ENCODE data around the gene TUB.

DNA sequence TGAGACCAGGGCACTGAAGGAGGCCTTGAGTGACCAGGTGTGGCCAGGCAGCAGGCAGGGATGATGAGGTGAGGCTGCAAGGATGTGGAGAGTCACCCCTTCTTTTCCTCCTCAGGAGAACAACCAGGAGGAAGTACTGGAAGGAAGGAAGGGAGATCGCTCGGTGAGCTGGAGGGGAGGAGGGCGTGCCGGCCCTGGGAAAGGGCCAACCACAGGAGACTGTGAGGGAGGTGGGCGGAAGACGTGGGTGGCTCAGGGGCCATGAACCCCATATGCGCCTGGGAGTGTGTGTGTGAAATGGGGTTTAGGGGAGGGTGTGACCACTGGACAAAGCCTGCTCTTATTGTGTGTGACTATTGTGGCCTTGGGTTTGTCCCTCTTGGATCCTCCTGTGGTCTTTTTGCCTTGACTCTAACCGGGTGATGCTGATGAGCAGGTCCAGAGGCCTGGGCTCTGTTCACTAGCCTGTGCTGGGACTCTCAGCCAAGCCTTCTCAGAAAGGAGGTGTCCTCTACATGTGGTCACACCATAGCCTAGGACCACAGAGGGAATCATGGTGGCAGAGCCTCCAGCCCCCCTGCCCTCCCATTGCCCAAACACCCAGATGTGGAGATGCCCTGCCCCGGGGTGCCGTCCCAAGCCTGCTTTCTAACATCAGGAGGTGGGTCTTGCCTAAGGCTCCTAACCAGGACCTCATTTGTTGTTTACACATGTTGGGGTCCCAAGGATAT lies 41.3 kb upstream of the TUB start:
- TF ChIP-seq, protein P1, sequence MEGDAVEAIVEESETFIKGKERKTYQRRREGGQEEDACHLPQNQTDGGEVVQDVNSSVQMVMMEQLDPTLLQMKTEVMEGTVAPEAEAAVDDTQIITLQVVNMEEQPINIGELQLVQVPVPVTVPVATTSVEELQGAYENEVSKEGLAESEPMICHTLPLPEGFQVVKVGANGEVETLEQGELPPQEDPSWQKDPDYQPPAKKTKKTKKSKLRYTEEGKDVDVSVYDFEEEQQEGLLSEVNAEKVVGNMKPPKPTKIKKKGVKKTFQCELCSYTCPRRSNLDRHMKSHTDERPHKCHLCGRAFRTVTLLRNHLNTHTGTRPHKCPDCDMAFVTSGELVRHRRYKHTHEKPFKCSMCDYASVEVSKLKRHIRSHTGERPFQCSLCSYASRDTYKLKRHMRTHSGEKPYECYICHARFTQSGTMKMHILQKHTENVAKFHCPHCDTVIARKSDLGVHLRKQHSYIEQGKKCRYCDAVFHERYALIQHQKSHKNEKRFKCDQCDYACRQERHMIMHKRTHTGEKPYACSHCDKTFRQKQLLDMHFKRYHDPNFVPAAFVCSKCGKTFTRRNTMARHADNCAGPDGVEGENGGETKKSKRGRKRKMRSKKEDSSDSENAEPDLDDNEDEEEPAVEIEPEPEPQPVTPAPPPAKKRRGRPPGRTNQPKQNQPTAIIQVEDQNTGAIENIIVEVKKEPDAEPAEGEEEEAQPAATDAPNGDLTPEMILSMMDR (CRISPR knock-in tag; IDR thresholded peaks at IDR 0.05): no peak
- TF ChIP-seq, protein P2, sequence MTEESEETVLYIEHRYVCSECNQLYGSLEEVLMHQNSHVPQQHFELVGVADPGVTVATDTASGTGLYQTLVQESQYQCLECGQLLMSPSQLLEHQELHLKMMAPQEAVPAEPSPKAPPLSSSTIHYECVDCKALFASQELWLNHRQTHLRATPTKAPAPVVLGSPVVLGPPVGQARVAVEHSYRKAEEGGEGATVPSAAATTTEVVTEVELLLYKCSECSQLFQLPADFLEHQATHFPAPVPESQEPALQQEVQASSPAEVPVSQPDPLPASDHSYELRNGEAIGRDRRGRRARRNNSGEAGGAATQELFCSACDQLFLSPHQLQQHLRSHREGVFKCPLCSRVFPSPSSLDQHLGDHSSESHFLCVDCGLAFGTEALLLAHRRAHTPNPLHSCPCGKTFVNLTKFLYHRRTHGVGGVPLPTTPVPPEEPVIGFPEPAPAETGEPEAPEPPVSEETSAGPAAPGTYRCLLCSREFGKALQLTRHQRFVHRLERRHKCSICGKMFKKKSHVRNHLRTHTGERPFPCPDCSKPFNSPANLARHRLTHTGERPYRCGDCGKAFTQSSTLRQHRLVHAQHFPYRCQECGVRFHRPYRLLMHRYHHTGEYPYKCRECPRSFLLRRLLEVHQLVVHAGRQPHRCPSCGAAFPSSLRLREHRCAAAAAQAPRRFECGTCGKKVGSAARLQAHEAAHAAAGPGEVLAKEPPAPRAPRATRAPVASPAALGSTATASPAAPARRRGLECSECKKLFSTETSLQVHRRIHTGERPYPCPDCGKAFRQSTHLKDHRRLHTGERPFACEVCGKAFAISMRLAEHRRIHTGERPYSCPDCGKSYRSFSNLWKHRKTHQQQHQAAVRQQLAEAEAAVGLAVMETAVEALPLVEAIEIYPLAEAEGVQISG (CRISPR knock-in tag; IDR thresholded peaks at IDR 0.05): no peak
- no peak for TF ChIP-seq ZBTB1 (CRISPR knock-in tag; IDR thresholded peaks at IDR 0.05; ENCODE audit: borderline replicate concordance)
- TF ChIP-seq, protein P3, sequence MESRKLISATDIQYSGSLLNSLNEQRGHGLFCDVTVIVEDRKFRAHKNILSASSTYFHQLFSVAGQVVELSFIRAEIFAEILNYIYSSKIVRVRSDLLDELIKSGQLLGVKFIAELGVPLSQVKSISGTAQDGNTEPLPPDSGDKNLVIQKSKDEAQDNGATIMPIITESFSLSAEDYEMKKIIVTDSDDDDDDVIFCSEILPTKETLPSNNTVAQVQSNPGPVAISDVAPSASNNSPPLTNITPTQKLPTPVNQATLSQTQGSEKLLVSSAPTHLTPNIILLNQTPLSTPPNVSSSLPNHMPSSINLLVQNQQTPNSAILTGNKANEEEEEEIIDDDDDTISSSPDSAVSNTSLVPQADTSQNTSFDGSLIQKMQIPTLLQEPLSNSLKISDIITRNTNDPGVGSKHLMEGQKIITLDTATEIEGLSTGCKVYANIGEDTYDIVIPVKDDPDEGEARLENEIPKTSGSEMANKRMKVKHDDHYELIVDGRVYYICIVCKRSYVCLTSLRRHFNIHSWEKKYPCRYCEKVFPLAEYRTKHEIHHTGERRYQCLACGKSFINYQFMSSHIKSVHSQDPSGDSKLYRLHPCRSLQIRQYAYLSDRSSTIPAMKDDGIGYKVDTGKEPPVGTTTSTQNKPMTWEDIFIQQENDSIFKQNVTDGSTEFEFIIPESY (CRISPR knock-in tag; IDR thresholded peaks at IDR 0.05): no peak
- TF ChIP-seq ZNF225 (CRISPR knock-in tag; IDR thresholded peaks at IDR 0.05): no peak
- no peak for TF ChIP-seq FOXA3 (CRISPR knock-in tag; IDR thresholded peaks at IDR 0.05)
- TF ChIP-seq MAZ (IDR thresholded peaks at IDR 0.05; ENCODE audit: borderline replicate concordance, low read depth, low read length): no peak
- no peak for TF ChIP-seq MAZ (CRISPR knock-in tag; IDR thresholded peaks at IDR 0.05; ENCODE audit: low read depth)
- TF ChIP-seq SMC3 (IDR thresholded peaks at IDR 0.05; ENCODE audit: low read length): no peak
- no peak for TF ChIP-seq ZBTB21 (CRISPR knock-in tag; IDR thresholded peaks at IDR 0.05)
- no peak for TF ChIP-seq SMARCC2 (IDR thresholded peaks at IDR 0.05)
- TF ChIP-seq CREM (IDR thresholded peaks at IDR 0.05): no peak
- TF ChIP-seq CREM (CRISPR knock-in tag; IDR thresholded peaks at IDR 0.05): no peak
- no peak for TF ChIP-seq XRCC5 (optimal IDR thresholded peaks at IDR 0.05; ENCODE audit: low read length)

All from HepG2 (cell line).